Smooth muscle cell (in vitro differentiated cells): ENCODE measurements around the gene ZNF18. TPM values are rescaled to one million over a fixed set of nuclear protein-coding genes. Genes with fewer than 3 reads are reported as not detected.
A peak's percentile ranks its signal among the peaks of the same experiment; 100 is the strongest.

Source experiments
- DNase-seq: peaks from one replicate; lab custom pipeline; 2025; ENCODE audit not compliant: unreplicated experiment; lab: John Stamatoyannopoulos, UW
- H2AFZ ChIP-seq: fragments of 200-600 bp; sonication (generic); 2 replicates; pipeline ENCODE4 v1.6.0; 2016; ENCODE audit warnings: antibody characterized with exemption, low read depth, mild to moderate bottlenecking
- H3F3A ChIP-seq: fragments of 200-600 bp; sonication (generic); 2 replicates; pipeline ENCODE4 v1.6.0; 2017; ENCODE audit warnings: antibody characterized with exemption, low read depth
- H3K27ac ChIP-seq: fragments of 200-600 bp; sonication (generic); 2 replicates; pipeline ENCODE4 v1.5.1; 2016; ENCODE audit warnings: low read depth, mild to moderate bottlenecking
- H3K27me3 ChIP-seq: fragments of 200-600 bp; sonication (generic); 2 replicates; pipeline ENCODE4 v1.6.1; 2016; ENCODE audit warnings: low read depth, mild to moderate bottlenecking
- H3K36me3 ChIP-seq: fragments of 200-600 bp; sonication (generic); 2 replicates; pipeline ENCODE4 v1.5.1; 2016; ENCODE audit warnings: low read depth
- H3K4me1 ChIP-seq: fragments of 200-600 bp; sonication (generic); 2 replicates; pipeline ENCODE4 v1.5.1; 2016; ENCODE audit warnings: low read depth
- H3K4me2 ChIP-seq: fragments of 200-600 bp; sonication (generic); 2 replicates; pipeline ENCODE4 v1.6.0; 2016; ENCODE audit warnings: mild to moderate bottlenecking
- H3K4me3 ChIP-seq: fragments of 200-600 bp; sonication (generic); 2 replicates; pipeline ENCODE4 v1.5.1; 2016; ENCODE audit warnings: mild to moderate bottlenecking
- H3K79me2 ChIP-seq: fragments of 200-600 bp; sonication (generic); 2 replicates; pipeline ENCODE4 v1.6.0; 2016; ENCODE audit warnings: low read depth, mild to moderate bottlenecking
- H3K9ac ChIP-seq: fragments of 200-600 bp; sonication (generic); 2 replicates; pipeline ENCODE4 v1.6.0; 2016; ENCODE audit warnings: low read depth
- H3K9me3 ChIP-seq: fragments of 200-600 bp; sonication (generic); replicated peaks from 2 replicates; pipeline ENCODE4 v1.5.1; 2016; ENCODE audit warnings: low read depth
- H4K20me1 ChIP-seq: fragments of 200-600 bp; sonication (generic); 2 replicates; pipeline ENCODE4 v1.6.0; 2016; ENCODE audit warnings: low read depth
- CTCF ChIP-seq: fragments of 200-600 bp; sonication (generic); IDR thresholded peaks from 2 replicates; pipeline ENCODE4 v1.5.1; 2017; ENCODE audit warnings: borderline replicate concordance, mild to moderate bottlenecking, antibody characterized with exemption; ENCODE audit not compliant: insufficient read depth, poor library complexity, severe bottlenecking
- WGBS: methylation state at CpG from one replicate; pipeline ENCODE4 v1.1.7; 2016; ENCODE audit warnings: low lambda C conversion rate; 5-methylcytosine and 5-hydroxymethylcytosine counted together
- polyA plus RNA-seq: library from polyadenylated mRNA; unstranded; fragments of >200 nt; fragmentation: Nextera tagmentation; extraction: Ambion mirVana; gene quantifications from 2 replicates; pipeline ENCODE4 v1.2.1, GENCODE V29; 2016
- small RNA-seq: library from RNA; depleted of rRNA; stranded (forward); fragments of <200 nt; gene quantifications from one replicate; pipeline ENCODE3, GENCODE V24; 2014
- total RNA-seq: library from RNA; depleted of rRNA; stranded (reverse); fragments of >200 nt; gene quantifications from 2 replicates; pipeline ENCODE4 v1.2.3, GENCODE V29; 2014

The ZNF18 gene
- total and polyA plus RNA-seq, 2 experiments from 2014 or later = 8.6 to 10.9 TPM

- H3K4me3 ChIP-seq = no peak overlapping the region
- H2AFZ ChIP-seq = no peak overlapping the region
- H3K4me1 ChIP-seq = peaks cover 6% of the 10 kb centered on the region
- H3K79me2 ChIP-seq = no peaks in the 10 kb centered on the region
- H4K20me1 ChIP-seq = no peaks in the 10 kb centered on the region
- no peak overlapping the region for H3K9ac ChIP-seq
- no peak for DNase-seq
- H3K27ac ChIP-seq = no peak overlapping the region
- no peak for TF ChIP-seq CTCF
- H3K4me2 ChIP-seq = no peak overlapping the region
- H3K27me3 ChIP-seq = no peaks in the 10 kb centered on the region
- no peaks in the 10 kb centered on the region for H3K36me3 ChIP-seq
- 95% methylated on average over 10 of the region's 10 CpGs for WGBS
- no peaks in the 10 kb centered on the region for H3K9me3 ChIP-seq
- H3F3A ChIP-seq = no peaks in the 10 kb centered on the region
Measured at GRCh38 chr17:11932337-11932898, 64.9 kb downstream of the ZNF18 start.

- H3K36me3 ChIP-seq = no peaks in the 10 kb centered on the region
- WGBS = 21% methylated on average over 4 of the region's 4 CpGs
- no peaks in the 10 kb centered on the region for H3F3A ChIP-seq
- no peak for TF ChIP-seq CTCF
- no peak overlapping the region for H3K9ac ChIP-seq
- H4K20me1 ChIP-seq = no peaks in the 10 kb centered on the region
- no peak overlapping the region for H3K4me3 ChIP-seq
- no peaks in the 10 kb centered on the region for H3K79me2 ChIP-seq
- H3K27ac ChIP-seq = no peak overlapping the region
- no peaks in the 10 kb centered on the region for H3K9me3 ChIP-seq
- H3K4me2 ChIP-seq = peak overlapping the region; percentile 45
- DNase-seq = no peak
- H2AFZ ChIP-seq = no peak overlapping the region
- no peaks in the 10 kb centered on the region for H3K27me3 ChIP-seq
- H3K4me1 ChIP-seq = peaks cover 11% of the 10 kb centered on the region
Measured at GRCh38 chr17:11928436-11928835, 68.8 kb downstream of the ZNF18 start.

Small RNAs within 50 kb of the gene (small RNA-seq; reads per million reads assigned to genes)
- 0.16 reads per million for gene RNU11-2P

Other genes starting within 250 kb of the ZNF18 start
- gene MAP2K4, start 23.4 kb upstream of the ZNF18 start, total RNA-seq = 54.9 and 60.4 TPM in 2 replicates
- gene MAP2K4, start 23.4 kb upstream of the ZNF18 start, polyA plus RNA-seq = 33.0 and 34.4 TPM in 2 replicates